Loucy (cell line): Measurements from ENCODE around the gene SGMS1.

ENCODE experiments used
- H2AFZ ChIP-seq: fragments of 200-600 bp; sonication (generic); 2 replicates; pipeline ENCODE4 v1.6.0; 2016; ENCODE audit warnings: antibody characterized with exemption, mild to moderate bottlenecking, low read length, moderate library complexity
- H3F3A ChIP-seq: fragments of 200-600 bp; 2 replicates; pipeline ENCODE4 v1.6.0; 2016; ENCODE audit warnings: antibody characterized with exemption, low read depth, mild to moderate bottlenecking
- H3K27me3 ChIP-seq: fragments of 200-600 bp; sonication (generic); 2 replicates; pipeline ENCODE4 v1.6.1; 2014; ENCODE audit warnings: low read length, mild to moderate bottlenecking; ENCODE audit not compliant: insufficient read depth, poor library complexity, severe bottlenecking
- H3K36me3 ChIP-seq: fragments of 200-600 bp; sonication (generic); 2 replicates; pipeline ENCODE4 v1.6.1; 2016; ENCODE audit warnings: low read length; ENCODE audit not compliant: insufficient read depth
- H3K4me1 ChIP-seq: fragments of 200-600 bp; sonication (generic); 2 replicates; pipeline ENCODE4 v1.5.1; 2014; ENCODE audit warnings: low read length, mild to moderate bottlenecking; ENCODE audit not compliant: insufficient read depth, poor library complexity, severe bottlenecking
- H3K4me2 ChIP-seq: fragments of 200-600 bp; sonication (generic); 2 replicates; pipeline ENCODE4 v1.6.0; 2014; ENCODE audit warnings: antibody characterized with exemption, low read length, low read depth, mild to moderate bottlenecking; ENCODE audit not compliant: poor library complexity, severe bottlenecking
- H3K4me3 ChIP-seq: fragments of 200-600 bp; sonication (generic); 2 replicates; pipeline ENCODE4 v1.5.1; 2014; ENCODE audit warnings: low read length, mild to moderate bottlenecking, mixed read lengths; ENCODE audit not compliant: poor library complexity, severe bottlenecking
- H3K79me2 ChIP-seq: fragments of 200-600 bp; sonication (generic); 2 replicates; pipeline ENCODE4 v1.6.1; 2014; ENCODE audit warnings: low read length; ENCODE audit not compliant: insufficient read depth
- H3K9ac ChIP-seq: fragments of 200-600 bp; sonication (generic); 2 replicates; pipeline ENCODE4 v1.6.0; 2014; ENCODE audit warnings: mild to moderate bottlenecking, low read depth, low read length, moderate library complexity; ENCODE audit not compliant: poor library complexity, severe bottlenecking
- H3K9me2 ChIP-seq: fragments of 200-600 bp; sonication (generic); replicated peaks from 2 replicates; pipeline ENCODE4 v1.6.1; 2016; ENCODE audit warnings: low read depth, low read length, mixed read lengths
- H3K9me3 ChIP-seq: fragments of 200-600 bp; sonication (generic); 2 replicates; pipeline ENCODE4 v1.6.1; 2014; ENCODE audit warnings: mild to moderate bottlenecking, antibody characterized with exemption, low read length, low read depth; ENCODE audit not compliant: insufficient read depth
- H4K20me1 ChIP-seq: fragments of 200-600 bp; sonication (generic); 2 replicates; pipeline ENCODE4 v1.6.0; 2014; ENCODE audit warnings: antibody characterized with exemption, low read length, mild to moderate bottlenecking; ENCODE audit not compliant: insufficient read depth, poor library complexity, severe bottlenecking
- EZH2phosphoT487 ChIP-seq: fragments of 200-600 bp; IDR thresholded peaks from 2 replicates; pipeline ENCODE4 v1.6.1; 2018; ENCODE audit warnings: antibody characterized with exemption, mild to moderate bottlenecking, moderate library complexity, borderline replicate concordance
- TF ChIP-seq, protein P1 (sequence below): fragments of 200-600 bp; sonication (generic); conservative IDR thresholded peaks from 2 replicates; pipeline ENCODE4 v1.5.1; 2014; ENCODE audit warnings: mild to moderate bottlenecking, antibody characterized with exemption, low read length

Gene SGMS1

DNA sequence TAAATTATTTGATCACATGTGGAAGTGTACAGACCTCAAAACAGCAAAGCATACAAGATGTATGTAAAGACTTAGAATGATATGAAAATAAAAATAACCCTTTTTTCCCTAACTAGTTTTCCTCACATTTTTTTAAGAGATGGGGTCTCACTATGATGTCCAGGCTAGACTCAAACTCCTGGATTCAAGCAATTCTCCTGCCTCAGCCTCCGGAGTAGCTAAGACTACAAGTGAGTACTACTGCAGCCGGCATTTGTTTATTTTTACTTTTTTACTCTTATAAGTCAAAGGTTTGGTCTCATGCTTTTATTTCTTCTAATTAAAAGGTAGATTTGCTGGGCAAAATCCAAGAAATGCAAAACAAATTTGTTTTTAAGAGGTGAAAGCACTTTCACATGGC, 248.0 kb downstream of the SGMS1 start:
- H3K9me3 ChIP-seq: no peaks in the 10 kb centered on the region
- no peaks in the 10 kb centered on the region for H3K27me3 ChIP-seq
- no peak overlapping the region for H3K4me2 ChIP-seq
- no peak overlapping the region for H2AFZ ChIP-seq
- H3K79me2 ChIP-seq: no peaks in the 10 kb centered on the region
- TF ChIP-seq EZH2phosphoT487: no peak
- peaks cover 10% of the 10 kb centered on the region for H3K4me1 ChIP-seq
- H4K20me1 ChIP-seq: no peaks in the 10 kb centered on the region
- H3K36me3 ChIP-seq: no peaks in the 10 kb centered on the region
- H3F3A ChIP-seq: no peaks in the 10 kb centered on the region
- H3K4me3 ChIP-seq: no peak overlapping the region
- H3K9ac ChIP-seq: no peak overlapping the region
- no peaks in the 10 kb centered on the region for H3K9me2 ChIP-seq

DNA sequence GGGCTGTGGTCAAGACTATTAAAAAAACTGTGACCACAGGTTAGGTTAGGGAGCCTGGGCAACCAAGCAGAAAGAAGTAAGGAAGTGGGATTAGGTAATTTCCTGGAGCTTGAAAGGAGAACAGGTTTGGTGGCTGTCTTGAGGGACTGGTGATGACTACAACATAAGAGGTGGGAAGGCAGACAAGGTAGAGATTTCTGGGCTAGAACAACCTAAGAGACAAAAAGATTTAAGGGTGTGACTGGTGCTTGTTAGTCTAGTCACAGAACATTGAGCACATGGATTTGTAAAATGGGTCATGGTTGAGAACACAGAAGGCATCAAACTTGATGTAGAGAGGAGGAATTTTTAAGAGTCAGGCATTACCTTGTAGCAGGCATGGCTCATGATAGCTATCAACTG, 248.7 kb downstream of the SGMS1 start:
- H3K9ac ChIP-seq: no peak overlapping the region

GRCh38 chr10:50373821-50374501, 249.8 kb downstream of the SGMS1 start:
- H3F3A ChIP-seq: no peaks in the 10 kb centered on the region
- no peaks in the 10 kb centered on the region for H3K9me3 ChIP-seq
- H3K9ac ChIP-seq: no peak overlapping the region
- H4K20me1 ChIP-seq: no peaks in the 10 kb centered on the region
- no peaks in the 10 kb centered on the region for H3K79me2 ChIP-seq
- H3K36me3 ChIP-seq: no peaks in the 10 kb centered on the region
- H3K4me3 ChIP-seq: no peak overlapping the region
- no peak overlapping the region for H2AFZ ChIP-seq
- TF ChIP-seq, protein P1, sequence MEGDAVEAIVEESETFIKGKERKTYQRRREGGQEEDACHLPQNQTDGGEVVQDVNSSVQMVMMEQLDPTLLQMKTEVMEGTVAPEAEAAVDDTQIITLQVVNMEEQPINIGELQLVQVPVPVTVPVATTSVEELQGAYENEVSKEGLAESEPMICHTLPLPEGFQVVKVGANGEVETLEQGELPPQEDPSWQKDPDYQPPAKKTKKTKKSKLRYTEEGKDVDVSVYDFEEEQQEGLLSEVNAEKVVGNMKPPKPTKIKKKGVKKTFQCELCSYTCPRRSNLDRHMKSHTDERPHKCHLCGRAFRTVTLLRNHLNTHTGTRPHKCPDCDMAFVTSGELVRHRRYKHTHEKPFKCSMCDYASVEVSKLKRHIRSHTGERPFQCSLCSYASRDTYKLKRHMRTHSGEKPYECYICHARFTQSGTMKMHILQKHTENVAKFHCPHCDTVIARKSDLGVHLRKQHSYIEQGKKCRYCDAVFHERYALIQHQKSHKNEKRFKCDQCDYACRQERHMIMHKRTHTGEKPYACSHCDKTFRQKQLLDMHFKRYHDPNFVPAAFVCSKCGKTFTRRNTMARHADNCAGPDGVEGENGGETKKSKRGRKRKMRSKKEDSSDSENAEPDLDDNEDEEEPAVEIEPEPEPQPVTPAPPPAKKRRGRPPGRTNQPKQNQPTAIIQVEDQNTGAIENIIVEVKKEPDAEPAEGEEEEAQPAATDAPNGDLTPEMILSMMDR: no peak
- TF ChIP-seq EZH2phosphoT487: no peak
- H3K4me2 ChIP-seq: no peak overlapping the region
- H3K4me1 ChIP-seq: peaks cover 10% of the 10 kb centered on the region
- H3K27me3 ChIP-seq: no peaks in the 10 kb centered on the region
- H3K9me2 ChIP-seq: no peaks in the 10 kb centered on the region

More for the DNA sequence above, 248.7 kb downstream of the SGMS1 start:
- Histone ChIP-seq H3K36me3 (no peaks in the 10 kb centered on the region), H3K4me3 (no peak overlapping the region), H2AFZ (no peak overlapping the region), H3F3A (no peaks in the 10 kb centered on the region), H4K20me1 (no peaks in the 10 kb centered on the region), H3K4me2 (no peak overlapping the region), H3K79me2 (no peaks in the 10 kb centered on the region), H3K9me3 (no peaks in the 10 kb centered on the region), H3K9me2 (no peaks in the 10 kb centered on the region), H3K27me3 (no peaks in the 10 kb centered on the region), H3K4me1 (peaks cover 10% of the 10 kb centered on the region)
- no peak for TF ChIP-seq EZH2phosphoT487
- TF ChIP-seq, protein P1: no peak

DNA sequence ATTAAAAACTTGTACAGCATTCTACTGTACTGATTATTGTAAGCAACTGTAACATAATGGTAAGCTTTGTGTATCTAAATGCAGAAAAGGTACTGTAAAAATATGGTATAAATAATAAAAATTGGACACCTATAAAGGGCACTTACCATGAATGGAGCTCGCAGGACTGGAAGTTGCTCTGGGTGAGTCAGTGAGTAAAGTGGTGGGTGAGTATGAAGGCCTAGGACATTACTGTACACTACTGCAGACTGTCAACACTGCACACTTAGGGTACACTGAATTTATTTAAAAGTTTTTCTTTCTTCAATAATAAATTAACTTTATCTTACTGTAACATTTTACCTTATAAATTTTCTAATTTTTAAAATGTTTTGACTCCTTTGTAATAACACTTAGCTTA, 253.8 kb downstream of the SGMS1 start:
- H3K79me2 ChIP-seq: no peaks in the 10 kb centered on the region

More for the DNA sequence above, 253.8 kb downstream of the SGMS1 start:
- Histone ChIP-seq H3K36me3 (no peaks in the 10 kb centered on the region), H3K9me3 (no peaks in the 10 kb centered on the region), H3K27me3 (no peaks in the 10 kb centered on the region), H3K9ac (no peak overlapping the region), H3F3A (no peaks in the 10 kb centered on the region), H3K4me2 (no peak overlapping the region), H3K4me1 (peaks cover 5% of the 10 kb centered on the region), H3K9me2 (no peaks in the 10 kb centered on the region), H3K4me3 (no peak overlapping the region), H4K20me1 (no peaks in the 10 kb centered on the region), H2AFZ (no peak overlapping the region)
- TF ChIP-seq EZH2phosphoT487: no peak
- TF ChIP-seq, protein P1: no peak
